ENCODE results near the gene COL1A1. TPM values are rescaled to one million over a fixed set of nuclear protein-coding genes. Genes with fewer than 3 reads are reported as not detected.

The COL1A1 gene
- total RNA-seq, 1 donor from 2014 or later = 14.8 TPM

GRCh38 chr17:50151041-50151936, 50.1 kb downstream of the COL1A1 start:
- Mint-ChIP-seq H3K4me3 (peak overlapping the region; percentile 97), H3K4me1 (peaks cover 45% of the 10 kb centered on the region)
- peak; percentile 71 for TF ChIP-seq CTCF (conservative IDR thresholded peaks at IDR 0.05)

GRCh38 chr17:50150354-50151040, 50.9 kb downstream of the COL1A1 start, which contains the start of gene PPP1R9B:
TSS of gene PPP1R9B (minus strand) at chr17:50150677. CDS start at chr17:50150513, 164 bp downstream.
- Mint-ChIP-seq H3K36me3 (ENCODE audit: low read depth) (no peaks in the 10 kb centered on the region), H3K27me3 (ENCODE audit: low read depth) (no peaks in the 10 kb centered on the region), H3K4me3 (peak within 1 kb of the TSS; percentile 97), H3K4me1 (peaks cover 50% of the 10 kb centered on the region), H3K9me3 (no peaks in the 10 kb centered on the region), H3K27ac (ENCODE audit: unreplicated experiment) (peak within 1 kb of the TSS; percentile 96)
- DNase-seq (ENCODE audit: low read depth, low spot score) = no peak
- TF ChIP-seq CTCF (conservative IDR thresholded peaks at IDR 0.05) = no peak

More at GRCh38 chr17:50151041-50151936, 50.1 kb downstream of the COL1A1 start:
- H3K36me3 Mint-ChIP-seq (ENCODE audit: low read depth) = no peaks in the 10 kb centered on the region
- peak; percentile 83 for DNase-seq (ENCODE audit: low read depth, low spot score)
- peak overlapping the region; percentile 96 for H3K27ac Mint-ChIP-seq (ENCODE audit: unreplicated experiment)
- H3K9me3 Mint-ChIP-seq = no peaks in the 10 kb centered on the region
- H3K27me3 Mint-ChIP-seq (ENCODE audit: low read depth) = no peaks in the 10 kb centered on the region

GRCh38 chr17:50149417-50150353, 51.7 kb downstream of the COL1A1 start:
- DNase-seq (ENCODE audit: low read depth, low spot score) = peak; percentile 45
- H3K4me1 Mint-ChIP-seq = peaks cover 47% of the 10 kb centered on the region
- H3K36me3 Mint-ChIP-seq (ENCODE audit: low read depth) = no peaks in the 10 kb centered on the region
- no peak overlapping the region for H3K27ac Mint-ChIP-seq (ENCODE audit: unreplicated experiment)
- H3K4me3 Mint-ChIP-seq = peak overlapping the region; percentile 89
- no peaks in the 10 kb centered on the region for H3K27me3 Mint-ChIP-seq (ENCODE audit: low read depth)
- peak; percentile 33 for TF ChIP-seq CTCF (conservative IDR thresholded peaks at IDR 0.05)
- H3K9me3 Mint-ChIP-seq = no peaks in the 10 kb centered on the region

DNA sequence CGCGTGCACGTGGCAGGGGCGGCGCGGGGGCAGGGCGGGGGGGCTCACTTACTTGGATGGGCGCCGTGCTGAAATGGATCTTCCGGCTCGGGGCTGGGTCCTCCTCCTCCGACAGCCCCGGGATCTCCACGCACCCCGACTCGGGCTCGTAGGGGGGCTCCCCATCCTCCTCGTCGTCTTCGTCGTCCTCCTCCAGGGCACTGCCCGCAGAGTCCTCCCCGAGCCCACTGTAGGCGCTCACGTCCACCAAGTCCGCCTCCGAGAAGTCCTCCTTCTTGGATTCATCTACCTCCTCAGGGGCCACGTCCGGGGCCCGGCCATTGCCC, 52.4 kb downstream of the COL1A1 start:
- no peak for TF ChIP-seq CTCF (conservative IDR thresholded peaks at IDR 0.05)
- H3K36me3 Mint-ChIP-seq (ENCODE audit: low read depth) = peaks cover 3% of the 10 kb centered on the region
- H3K4me3 Mint-ChIP-seq = peak overlapping the region; percentile 89
- H3K27ac Mint-ChIP-seq (ENCODE audit: unreplicated experiment) = no peak overlapping the region
- H3K9me3 Mint-ChIP-seq = no peaks in the 10 kb centered on the region
- peaks cover 47% of the 10 kb centered on the region for H3K4me1 Mint-ChIP-seq
- no peak for DNase-seq (ENCODE audit: low read depth, low spot score)
- H3K27me3 Mint-ChIP-seq (ENCODE audit: low read depth) = no peaks in the 10 kb centered on the region
